H9 (cell line): ENCODE measurements around the gene LYPD4. TPM values are rescaled to one million over a fixed set of nuclear protein-coding genes. Genes with fewer than 3 reads are reported as not detected.

ENCODE experiments used
- DNase-seq: peaks from one replicate; pipeline ENCODE4 v3.0.0-alpha.2; 2017
- H2AFZ ChIP-seq: one replicate; pipeline ENCODE4 v1.6.1; 2013; ENCODE audit warnings: mild to moderate bottlenecking, low read length, control low read depth, moderate library complexity
- H2AK5ac ChIP-seq: 2 replicates; pipeline ENCODE4 v1.6.1; 2013; ENCODE audit warnings: low read length, control low read depth, mixed read lengths; ENCODE audit not compliant: insufficient read length
- H2BK120ac ChIP-seq: one replicate; pipeline ENCODE4 v1.6.1; 2013; ENCODE audit warnings: low read depth, mild to moderate bottlenecking, low read length, control low read depth, inconsistent platforms; ENCODE audit not compliant: poor library complexity, severe bottlenecking
- H2BK12ac ChIP-seq: 2 replicates; pipeline ENCODE4 v1.6.1; 2013; ENCODE audit warnings: low read length, control low read depth, mixed read lengths, low read depth; ENCODE audit not compliant: insufficient read length
- H2BK15ac ChIP-seq: 2 replicates; pipeline ENCODE4 v1.6.1; 2013; ENCODE audit warnings: low read depth, low read length, control low read depth
- H2BK20ac ChIP-seq: one replicate; pipeline ENCODE4 v1.6.1; 2013; ENCODE audit warnings: low read depth, mild to moderate bottlenecking, low read length, control low read depth, inconsistent platforms; ENCODE audit not compliant: poor library complexity, severe bottlenecking
- H2BK5ac ChIP-seq: 2 replicates; pipeline ENCODE4 v1.6.1; 2013; ENCODE audit warnings: low read length, control low read depth, mixed read lengths; ENCODE audit not compliant: insufficient read length
- H3K14ac ChIP-seq: 2 replicates; pipeline ENCODE4 v1.6.1; 2013; ENCODE audit warnings: low read length, control low read depth; ENCODE audit not compliant: insufficient read depth
- H3K18ac ChIP-seq: 2 replicates; pipeline ENCODE4 v1.6.1; 2013; ENCODE audit warnings: low read depth, mild to moderate bottlenecking, mixed read lengths, low read length, control low read depth; ENCODE audit not compliant: insufficient read length
- H3K23ac ChIP-seq: 2 replicates; pipeline ENCODE4 v1.6.1; 2013; ENCODE audit warnings: low read length, control low read depth, mixed read lengths, low read depth; ENCODE audit not compliant: insufficient read length
- H3K23me2 ChIP-seq: 2 replicates; pipeline ENCODE4 v1.6.1; 2013; ENCODE audit warnings: low read depth, mild to moderate bottlenecking, mixed read lengths, low read length, control low read depth; ENCODE audit not compliant: insufficient read length, poor library complexity, severe bottlenecking
- H3K27ac ChIP-seq: 2 replicates; pipeline ENCODE4 v1.5.1; 2013; ENCODE audit warnings: low read length, control low read depth, mixed read lengths, low read depth; ENCODE audit not compliant: insufficient read length
- H3K27me3 ChIP-seq: 2 replicates; pipeline ENCODE4 v1.6.1; 2013; ENCODE audit warnings: low read length, control low read depth, inconsistent platforms; ENCODE audit not compliant: insufficient read depth
- H3K4ac ChIP-seq: 2 replicates; pipeline ENCODE4 v1.6.1; 2013; ENCODE audit warnings: low read depth, mild to moderate bottlenecking, control low read depth, inconsistent platforms, low read length, moderate library complexity
- H3K4me1 ChIP-seq: 2 replicates; pipeline ENCODE4 v1.6.1; 2013; ENCODE audit warnings: low read length, control low read depth, inconsistent platforms; ENCODE audit not compliant: insufficient read depth
- H3K4me2 ChIP-seq: 2 replicates; pipeline ENCODE4 v1.6.1; 2013; ENCODE audit warnings: low read length, control low read depth, mixed read lengths; ENCODE audit not compliant: insufficient read length, insufficient read depth
- H3K56ac ChIP-seq: 2 replicates; pipeline ENCODE4 v1.6.1; 2013; ENCODE audit warnings: low read depth, mild to moderate bottlenecking, mixed read lengths, low read length, control low read depth; ENCODE audit not compliant: insufficient read length
- H3K79me1 ChIP-seq: 2 replicates; pipeline ENCODE4 v1.6.1; 2013; ENCODE audit warnings: low read depth, mild to moderate bottlenecking, moderate library complexity, low read length, control low read depth, inconsistent platforms; ENCODE audit not compliant: insufficient read depth, poor library complexity, severe bottlenecking
- H3K79me2 ChIP-seq: 2 replicates; pipeline ENCODE4 v1.6.1; 2013; ENCODE audit warnings: low read length, control low read depth, inconsistent platforms; ENCODE audit not compliant: insufficient read depth
- H3K9ac ChIP-seq: 2 replicates; pipeline ENCODE4 v1.6.1; 2013; ENCODE audit warnings: low read length, control low read depth, mixed read lengths; ENCODE audit not compliant: insufficient read length; ENCODE audit errors: extremely low read depth
- H3K9me3 ChIP-seq: one replicate; pipeline ENCODE4 v1.6.1; 2013; ENCODE audit warnings: low read depth, low read length, inconsistent platforms; ENCODE audit not compliant: control insufficient read depth
- H3T11ph ChIP-seq: one replicate; pipeline ENCODE4 v1.6.1; 2013; ENCODE audit warnings: mild to moderate bottlenecking, low read length, control low read depth, inconsistent platforms
- H4K20me1 ChIP-seq: one replicate; pipeline ENCODE4 v1.6.1; 2013; ENCODE audit not compliant: control insufficient read depth, insufficient read length, insufficient read depth
- H4K5ac ChIP-seq: 2 replicates; pipeline ENCODE4 v1.6.1; 2013; ENCODE audit warnings: low read depth, mild to moderate bottlenecking, mixed read lengths, low read length, control low read depth; ENCODE audit not compliant: insufficient read length
- H4K8ac ChIP-seq: replicated peaks from 2 replicates; pipeline ENCODE4 v1.6.1; 2013; ENCODE audit warnings: low read length, control low read depth, mixed read lengths, low read depth; ENCODE audit not compliant: insufficient read length
- H4K91ac ChIP-seq: 2 replicates; pipeline ENCODE4 v1.6.1; 2013; ENCODE audit warnings: low read depth, mild to moderate bottlenecking, moderate library complexity, mixed read lengths, low read length, control low read depth; ENCODE audit not compliant: insufficient read length
- H3K27ac Mint-ChIP-seq, 3 experiments: 2 replicates in 2 of 3; 3 replicates in 1 of 3; pipeline ENCODE4 v1.8.0; 2020 to 2021; ENCODE audit warnings: mixed read lengths in 3 of 3, mild to moderate bottlenecking in 1 of 3, moderate library complexity in 1 of 3
- H3K27me3 Mint-ChIP-seq: 2 replicates; pipeline ENCODE4 v1.8.0; 2021; ENCODE audit warnings: low read depth, mild to moderate bottlenecking, moderate library complexity, mixed read lengths
- H3K36me3 Mint-ChIP-seq, 3 experiments: 2 replicates in 2 of 3; 3 replicates in 1 of 3; pipeline ENCODE4 v1.8.0; 2020 to 2021; ENCODE audit warnings: low read depth in 3 of 3, mixed read lengths in 3 of 3; ENCODE audit not compliant: insufficient read depth in 1 of 3
- H3K4me1 Mint-ChIP-seq, 2 experiments: 2 replicates each; pipeline ENCODE4 v1.8.0; 2020; ENCODE audit warnings: mixed read lengths in 2 of 2
- H3K4me3 Mint-ChIP-seq, 2 experiments: 2 replicates in 1 of 2; 3 replicates in 1 of 2; pipeline ENCODE4 v1.8.0; 2020 to 2021; ENCODE audit warnings: mild to moderate bottlenecking in 2 of 2, mixed read lengths in 2 of 2, moderate library complexity in 1 of 2
- H3K9me3 Mint-ChIP-seq, 2 experiments: 2 replicates in 1 of 2; 3 replicates in 1 of 2; pipeline ENCODE4 v1.8.0; 2020; ENCODE audit warnings: mild to moderate bottlenecking in 2 of 2, mixed read lengths in 2 of 2, moderate library complexity in 1 of 2
- CTCF ChIP-seq: fragments of 200-600 bp; sonication (generic); conservative IDR thresholded peaks from 3 replicates; pipeline ENCODE4 v1.8.0; 2021; ENCODE audit warnings: antibody characterized with exemption, mild to moderate bottlenecking
- WGBS: extraction: QIAGEN DNeasy Blood & Tissue Kit; methylation state at CpG from one replicate; pipeline ENCODE4 v1.1.7; 2013; ENCODE audit warnings: missing lambda C conversion rate, low lambda C conversion rate, mixed read lengths; ENCODE audit not compliant: insufficient read length; ENCODE audit errors: extremely low coverage; 5-methylcytosine and 5-hydroxymethylcytosine counted together
- total RNA-seq: library from RNA; stranded (reverse); gene quantifications from 2 replicates; pipeline ENCODE4 v1.2.1, GENCODE V29; 2021

LYPD4 gene
- total RNA-seq, 1 experiment from 2014 or later: not detected

GRCh38 chr19:41868120-41868988 lies 23.9 kb upstream of the LYPD4 start:
- no peaks in the 10 kb centered on the region for H3K4me1 ChIP-seq
- TF ChIP-seq CTCF: no peak
- no peak overlapping the region for H3K23ac ChIP-seq
- H3K79me2 ChIP-seq: peaks cover 6% of the 10 kb centered on the region; the same call in 1 of the 2 replicates
- no peak overlapping the region for H4K91ac ChIP-seq
- no peak overlapping the region for H4K5ac ChIP-seq
- H3K23me2 ChIP-seq: no peaks in the 10 kb centered on the region
- no peak overlapping the region for H4K8ac ChIP-seq
- no peak overlapping the region for H3K18ac ChIP-seq
- no CpG with 5 or more reads among the region's 10 CpGs for WGBS
- Mint-ChIP-seq H3K27me3 (peaks cover 3% of the 10 kb centered on the region; the same call in 1 of the 2 replicates), H3K27ac (peak overlapping the region; percentile 79 to 96 (median 95); a peak in 4 of 7 replicates), H3K4me1 (peaks cover 18 to 26% of the 10 kb centered on the region in 2 experiments), H3K9me3 (no peaks in the 10 kb centered on the region; a peak in 1 of 5 replicates), H3K4me3 (no peak overlapping the region; a peak in 1 of 5 replicates), H3K36me3 (peaks cover 48 to 84% (median 73%) of the 10 kb centered on the region in 3 experiments)
- H2AK5ac ChIP-seq: no peak overlapping the region
- no peak overlapping the region for H2BK12ac ChIP-seq
- H2AFZ ChIP-seq: no peak overlapping the region
- no peak overlapping the region for H2BK20ac ChIP-seq
- no peak overlapping the region for H3K56ac ChIP-seq
- H3K9me3 ChIP-seq: no peaks in the 10 kb centered on the region
- no peaks in the 10 kb centered on the region for H4K20me1 ChIP-seq
- no peak for DNase-seq
- H3K27me3 ChIP-seq: no peaks in the 10 kb centered on the region
- no peak overlapping the region for H3K9ac ChIP-seq
- no peak overlapping the region for H3T11ph ChIP-seq
- no peak overlapping the region for H2BK120ac ChIP-seq
- H3K14ac ChIP-seq: no peak overlapping the region
- no peak overlapping the region for H3K27ac ChIP-seq
- H3K4me2 ChIP-seq: no peak overlapping the region
- peaks cover 13% of the 10 kb centered on the region for H3K79me1 ChIP-seq
- H3K4ac ChIP-seq: no peak overlapping the region
- H2BK5ac ChIP-seq: no peak overlapping the region
- no peak overlapping the region for H2BK15ac ChIP-seq
